Spleen (tissue), 7 donors: Measurements from ENCODE around the gene TAS2R60.
A peak's percentile ranks its signal among the peaks of the same experiment; 100 is the strongest.

Source experiments
- POLR2A ChIP-seq, 3 donors: fragments of 450-650 bp; IDR thresholded peaks; one replicate each; pipeline ENCODE4 v1.5.1; 2017; ENCODE audit warnings: antibody characterized with exemption in 3 of 3, mild to moderate bottlenecking in 1 of 3
- POLR2AphosphoS5 ChIP-seq, 3 donors: sonication (generic); formaldehyde crosslinking; IDR thresholded peaks; one replicate each; pipeline ENCODE4 v1.5.1; 2017; ENCODE audit warnings: antibody characterized with exemption in 3 of 3
- TF ChIP-seq, protein P1 (sequence below), 11 experiments: fragments of 200-600 bp in 7 of 11; fragments of 450-650 bp in 4 of 11; sonication (generic) in 4 of 11; IDR thresholded peaks in 8 of 11; conservative IDR thresholded peaks in 3 of 11; 1 replicate in 7 of 11; 2 replicates in 4 of 11; pipeline versions ENCODE4 v1.4.0 to v1.8.0; 2016 to 2021; ENCODE audit warnings: antibody characterized with exemption in 11 of 11, inconsistent platforms in 4 of 11, mild to moderate bottlenecking in 1 of 11
- donor health status: DM: no; HTN: no; CAD: no; lungs with moderate emphysema.
- donor health status: DM: no; HTN: no; CAD: no.
- donor health status: DM: no; HTN: no; CAD: no.

DNA sequence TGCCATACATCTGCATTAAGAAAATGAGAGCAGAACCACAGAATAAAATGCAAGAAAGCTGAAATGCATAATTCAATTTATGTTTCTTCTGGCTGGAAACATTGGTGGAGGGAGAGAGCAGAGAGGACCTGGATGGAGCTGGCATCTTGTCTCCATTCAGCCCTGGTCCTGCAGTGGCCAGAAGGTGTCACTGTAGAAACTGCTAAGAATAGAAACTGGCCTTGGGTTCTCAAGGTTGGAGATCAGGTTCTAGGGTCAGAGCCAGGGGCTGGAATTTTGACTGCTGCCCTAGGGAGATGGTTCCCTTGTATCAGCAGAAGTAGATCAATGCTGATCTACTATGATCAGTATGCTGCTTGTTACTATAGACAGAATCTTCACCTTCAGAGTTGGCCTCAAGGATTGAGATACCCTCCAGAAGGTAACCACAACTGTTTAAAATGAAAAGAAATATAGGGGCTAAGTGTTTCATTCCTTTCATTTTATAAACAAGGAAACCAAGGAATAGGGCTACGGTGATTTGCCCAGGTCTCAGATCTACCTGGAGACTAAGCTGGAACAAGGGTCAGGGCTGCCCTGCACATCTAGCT lies 47.6 kb downstream of the TAS2R60 start:
- TF ChIP-seq, protein P1, sequence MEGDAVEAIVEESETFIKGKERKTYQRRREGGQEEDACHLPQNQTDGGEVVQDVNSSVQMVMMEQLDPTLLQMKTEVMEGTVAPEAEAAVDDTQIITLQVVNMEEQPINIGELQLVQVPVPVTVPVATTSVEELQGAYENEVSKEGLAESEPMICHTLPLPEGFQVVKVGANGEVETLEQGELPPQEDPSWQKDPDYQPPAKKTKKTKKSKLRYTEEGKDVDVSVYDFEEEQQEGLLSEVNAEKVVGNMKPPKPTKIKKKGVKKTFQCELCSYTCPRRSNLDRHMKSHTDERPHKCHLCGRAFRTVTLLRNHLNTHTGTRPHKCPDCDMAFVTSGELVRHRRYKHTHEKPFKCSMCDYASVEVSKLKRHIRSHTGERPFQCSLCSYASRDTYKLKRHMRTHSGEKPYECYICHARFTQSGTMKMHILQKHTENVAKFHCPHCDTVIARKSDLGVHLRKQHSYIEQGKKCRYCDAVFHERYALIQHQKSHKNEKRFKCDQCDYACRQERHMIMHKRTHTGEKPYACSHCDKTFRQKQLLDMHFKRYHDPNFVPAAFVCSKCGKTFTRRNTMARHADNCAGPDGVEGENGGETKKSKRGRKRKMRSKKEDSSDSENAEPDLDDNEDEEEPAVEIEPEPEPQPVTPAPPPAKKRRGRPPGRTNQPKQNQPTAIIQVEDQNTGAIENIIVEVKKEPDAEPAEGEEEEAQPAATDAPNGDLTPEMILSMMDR (IDR thresholded peaks at IDR 0.05 in 8 of 11, conservative IDR thresholded peaks at IDR 0.05 in 3 of 11) = peak in 7 of 11 experiments; percentile 34 to 58 (median 42)
- TF ChIP-seq POLR2A (IDR thresholded peaks at IDR 0.05) (no peak), POLR2AphosphoS5 (IDR thresholded peaks at IDR 0.05) (no peak)
